Ishikawa (cell line): ENCODE results near the gene TXNDC15.

Source experiments
- CREB1 ChIP-seq: IDR thresholded peaks from 2 replicates; pipeline ENCODE4 v1.6.1; 2012; ENCODE audit warnings: low read depth
- TF ChIP-seq, protein P1 (sequence below): IDR thresholded peaks from 2 replicates; pipeline ENCODE4 v1.6.1; 2012
- TF ChIP-seq, protein P2 (sequence below): IDR thresholded peaks from 2 replicates; pipeline ENCODE4 v1.6.1; 2012

DNA sequence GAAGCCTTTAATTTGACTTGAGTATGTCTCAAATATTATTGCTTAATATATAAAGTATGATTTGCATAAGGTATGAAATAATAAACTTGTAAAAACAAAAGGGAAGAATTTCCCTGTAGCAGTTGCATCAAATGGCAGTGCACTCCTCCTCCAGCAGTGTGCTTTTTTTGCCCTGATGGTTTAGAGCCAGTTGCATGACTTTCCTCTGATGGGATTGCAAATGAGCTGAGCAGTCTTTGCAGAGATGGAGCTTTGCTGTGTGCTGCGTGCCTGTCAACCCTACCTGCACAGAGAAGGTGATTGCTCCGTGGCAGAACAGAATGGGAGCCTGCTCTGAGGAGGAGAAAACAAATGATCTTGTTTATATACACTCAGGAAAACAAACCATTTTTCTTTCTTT lies 70.9 kb downstream of the TXNDC15 start:
- TF ChIP-seq, protein P1, sequence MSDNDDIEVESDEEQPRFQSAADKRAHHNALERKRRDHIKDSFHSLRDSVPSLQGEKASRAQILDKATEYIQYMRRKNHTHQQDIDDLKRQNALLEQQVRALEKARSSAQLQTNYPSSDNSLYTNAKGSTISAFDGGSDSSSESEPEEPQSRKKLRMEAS = no peak
- no peak for TF ChIP-seq CREB1
- TF ChIP-seq, protein P2, sequence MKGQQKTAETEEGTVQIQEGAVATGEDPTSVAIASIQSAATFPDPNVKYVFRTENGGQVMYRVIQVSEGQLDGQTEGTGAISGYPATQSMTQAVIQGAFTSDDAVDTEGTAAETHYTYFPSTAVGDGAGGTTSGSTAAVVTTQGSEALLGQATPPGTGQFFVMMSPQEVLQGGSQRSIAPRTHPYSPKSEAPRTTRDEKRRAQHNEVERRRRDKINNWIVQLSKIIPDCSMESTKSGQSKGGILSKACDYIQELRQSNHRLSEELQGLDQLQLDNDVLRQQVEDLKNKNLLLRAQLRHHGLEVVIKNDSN = no peak
